Measurements from ENCODE around the gene GRID1.

Gene GRID1

GRCh38 chr10:86075512-86075911 is 291.1 kb downstream of the GRID1 start:
- no peak for DNase-seq

GRCh38 chr10:86074294-86074693 is 292.3 kb downstream of the GRID1 start:
- no peak for DNase-seq

- DNase-seq, result no peak
Measured at GRCh38 chr10:86073199-86073977, 293.2 kb downstream of the GRID1 start.

GRCh38 chr10:86072413-86072812 is 294.2 kb downstream of the GRID1 start:
- no peak for DNase-seq

- DNase-seq, result no peak
Measured at GRCh38 chr10:86071758-86072157, 294.8 kb downstream of the GRID1 start.

- no peak for DNase-seq
Measured at GRCh38 chr10:86071145-86071544, 295.4 kb downstream of the GRID1 start.

- DNase-seq, result no peak
Measured at GRCh38 chr10:86070278-86070677, 296.3 kb downstream of the GRID1 start.

- DNase-seq, result no peak
Measured at GRCh38 chr10:86068231-86069054, 298.2 kb downstream of the GRID1 start.

GRCh38 chr10:86067436-86068050 is 299.1 kb downstream of the GRID1 start:
- DNase-seq, result no peak

GRCh38 chr10:86066696-86067095 is 299.9 kb downstream of the GRID1 start:
- no peak for DNase-seq

GRCh38 chr10:86065711-86066251 is 300.8 kb downstream of the GRID1 start:
- DNase-seq, result no peak

- no peak for DNase-seq
Measured at GRCh38 chr10:86064931-86065662, 301.5 kb downstream of the GRID1 start.

GRCh38 chr10:86064219-86064618 is 302.4 kb downstream of the GRID1 start:
- no peak for DNase-seq

- no peak for DNase-seq
Measured at GRCh38 chr10:86063341-86063740, 303.3 kb downstream of the GRID1 start.

- no peak for DNase-seq
Measured at GRCh38 chr10:86062647-86063145, 303.9 kb downstream of the GRID1 start.

- DNase-seq, result no peak
Measured at GRCh38 chr10:86062198-86062550, 304.4 kb downstream of the GRID1 start.

- no peak for DNase-seq
Measured at GRCh38 chr10:86061278-86062197, 305.1 kb downstream of the GRID1 start.

GRCh38 chr10:86060386-86061277 is 306.0 kb downstream of the GRID1 start:
- no peak for DNase-seq

GRCh38 chr10:86059892-86060291 is 306.7 kb downstream of the GRID1 start:
- DNase-seq, result no peak

- DNase-seq, result no peak
Measured at GRCh38 chr10:86058964-86059363, 307.6 kb downstream of the GRID1 start.

All from suppressor macrophage (primary cell).